Stimulated activated CD4-positive, alpha-beta T cell treated with anti-CD3 and anti-CD28 coated beads, Interleukin-1b, Interleukin-23, amount 100 ng/mL, for 24 hours (primary cell): ENCODE results near the gene STAB1.

Source experiments
- DNase-seq, 4 experiments: peaks; one replicate each; pipeline ENCODE4 v3.0.0-alpha.2; 2020; ENCODE audit warnings: low read depth in 4 of 4, low spot score in 1 of 4

Gene STAB1

GRCh38 chr3:52557011-52557960 lies 62.1 kb downstream of the STAB1 start:
- no peak for DNase-seq

- no peak for DNase-seq
Observed at GRCh38 chr3:52558436-52558835, 63.3 kb downstream of the STAB1 start.

- no peak for DNase-seq
Observed at GRCh38 chr3:52561028-52561747, 66.0 kb downstream of the STAB1 start.

GRCh38 chr3:52563984-52564383 lies 68.8 kb downstream of the STAB1 start:
- DNase-seq: no peak

GRCh38 chr3:52568069-52568468 lies 72.9 kb downstream of the STAB1 start:
- no peak for DNase-seq

- no peak for DNase-seq
Observed at GRCh38 chr3:52570076-52570475, 74.9 kb downstream of the STAB1 start.

GRCh38 chr3:52572221-52572620 lies 77.1 kb downstream of the STAB1 start:
- no peak for DNase-seq
